Smooth muscle cell (in vitro differentiated cells): ENCODE results near the gene AFF3. TPM values are rescaled to one million over a fixed set of nuclear protein-coding genes. Genes with fewer than 3 reads are reported as not detected.

ENCODE experiments used
- DNase-seq: peaks from one replicate; lab custom pipeline; 2025; ENCODE audit not compliant: unreplicated experiment; lab: John Stamatoyannopoulos, UW
- H2AFZ ChIP-seq: fragments of 200-600 bp; sonication (generic); 2 replicates; pipeline ENCODE4 v1.6.0; 2016; ENCODE audit warnings: antibody characterized with exemption, low read depth, mild to moderate bottlenecking
- H3F3A ChIP-seq: fragments of 200-600 bp; sonication (generic); 2 replicates; pipeline ENCODE4 v1.6.0; 2017; ENCODE audit warnings: antibody characterized with exemption, low read depth
- H3K27ac ChIP-seq: fragments of 200-600 bp; sonication (generic); 2 replicates; pipeline ENCODE4 v1.5.1; 2016; ENCODE audit warnings: low read depth, mild to moderate bottlenecking
- H3K27me3 ChIP-seq: fragments of 200-600 bp; sonication (generic); 2 replicates; pipeline ENCODE4 v1.6.1; 2016; ENCODE audit warnings: low read depth, mild to moderate bottlenecking
- H3K36me3 ChIP-seq: fragments of 200-600 bp; sonication (generic); 2 replicates; pipeline ENCODE4 v1.5.1; 2016; ENCODE audit warnings: low read depth
- H3K4me1 ChIP-seq: fragments of 200-600 bp; sonication (generic); 2 replicates; pipeline ENCODE4 v1.5.1; 2016; ENCODE audit warnings: low read depth
- H3K4me2 ChIP-seq: fragments of 200-600 bp; sonication (generic); 2 replicates; pipeline ENCODE4 v1.6.0; 2016; ENCODE audit warnings: mild to moderate bottlenecking
- H3K4me3 ChIP-seq: fragments of 200-600 bp; sonication (generic); 2 replicates; pipeline ENCODE4 v1.5.1; 2016; ENCODE audit warnings: mild to moderate bottlenecking
- H3K79me2 ChIP-seq: fragments of 200-600 bp; sonication (generic); 2 replicates; pipeline ENCODE4 v1.6.0; 2016; ENCODE audit warnings: low read depth, mild to moderate bottlenecking
- H3K9ac ChIP-seq: fragments of 200-600 bp; sonication (generic); 2 replicates; pipeline ENCODE4 v1.6.0; 2016; ENCODE audit warnings: low read depth
- H3K9me3 ChIP-seq: fragments of 200-600 bp; sonication (generic); replicated peaks from 2 replicates; pipeline ENCODE4 v1.5.1; 2016; ENCODE audit warnings: low read depth
- H4K20me1 ChIP-seq: fragments of 200-600 bp; sonication (generic); 2 replicates; pipeline ENCODE4 v1.6.0; 2016; ENCODE audit warnings: low read depth
- CTCF ChIP-seq: fragments of 200-600 bp; sonication (generic); IDR thresholded peaks from 2 replicates; pipeline ENCODE4 v1.5.1; 2017; ENCODE audit warnings: borderline replicate concordance, mild to moderate bottlenecking, antibody characterized with exemption; ENCODE audit not compliant: insufficient read depth, poor library complexity, severe bottlenecking
- WGBS: methylation state at CpG from one replicate; pipeline ENCODE4 v1.1.7; 2016; ENCODE audit warnings: low lambda C conversion rate; 5-methylcytosine and 5-hydroxymethylcytosine counted together
- polyA plus RNA-seq: library from polyadenylated mRNA; unstranded; fragments of >200 nt; fragmentation: Nextera tagmentation; extraction: Ambion mirVana; gene quantifications from 2 replicates; pipeline ENCODE4 v1.2.1, GENCODE V29; 2016
- total RNA-seq: library from RNA; depleted of rRNA; stranded (reverse); fragments of >200 nt; gene quantifications from 2 replicates; pipeline ENCODE4 v1.2.3, GENCODE V29; 2014

AFF3 gene
- total and polyA plus RNA-seq, 2 experiments from 2014 or later = 0.27 to 0.39 TPM

GRCh38 chr2:99624677-99625076, 517.7 kb downstream of the AFF3 start:
- WGBS = 86% methylated on average over 10 of the region's 10 CpGs
- Histone ChIP-seq H3K79me2 (no peaks in the 10 kb centered on the region), H3K36me3 (no peaks in the 10 kb centered on the region), H3F3A (no peaks in the 10 kb centered on the region), H3K27me3 (peaks cover 4% of the 10 kb centered on the region), H3K9ac (no peak overlapping the region), H3K4me3 (no peak overlapping the region), H3K9me3 (no peaks in the 10 kb centered on the region), H2AFZ (no peak overlapping the region), H4K20me1 (no peaks in the 10 kb centered on the region), H3K4me2 (no peak overlapping the region), H3K4me1 (no peaks in the 10 kb centered on the region), H3K27ac (no peak overlapping the region)
- no peak for TF ChIP-seq CTCF
- no peak for DNase-seq

GRCh38 chr2:99623613-99624012, 518.8 kb downstream of the AFF3 start:
- Histone ChIP-seq H3K36me3 (no peaks in the 10 kb centered on the region), H2AFZ (no peak overlapping the region), H3K79me2 (no peaks in the 10 kb centered on the region), H3K4me2 (no peak overlapping the region), H4K20me1 (no peaks in the 10 kb centered on the region), H3K9me3 (no peaks in the 10 kb centered on the region), H3K4me1 (no peaks in the 10 kb centered on the region), H3K4me3 (no peak overlapping the region), H3K27me3 (peaks cover 4% of the 10 kb centered on the region), H3K27ac (no peak overlapping the region), H3K9ac (no peak overlapping the region), H3F3A (no peaks in the 10 kb centered on the region)
- no peak for TF ChIP-seq CTCF
- DNase-seq = no peak
- 96% methylated on average over 5 of the region's 5 CpGs for WGBS

- WGBS = 96% methylated on average over 4 of the region's 4 CpGs
- no peak overlapping the region for H3K27ac ChIP-seq
Observed at GRCh38 chr2:99623035-99623434, 519.4 kb downstream of the AFF3 start.

More at GRCh38 chr2:99623035-99623434, 519.4 kb downstream of the AFF3 start:
- Histone ChIP-seq H3K4me1 (no peaks in the 10 kb centered on the region), H3K27me3 (peaks cover 4% of the 10 kb centered on the region), H4K20me1 (no peaks in the 10 kb centered on the region), H3K9ac (no peak overlapping the region), H3K9me3 (no peaks in the 10 kb centered on the region), H3F3A (no peaks in the 10 kb centered on the region), H3K4me3 (no peak overlapping the region), H3K36me3 (no peaks in the 10 kb centered on the region), H3K79me2 (no peaks in the 10 kb centered on the region), H2AFZ (no peak overlapping the region), H3K4me2 (no peak overlapping the region)
- no peak for TF ChIP-seq CTCF
- no peak for DNase-seq
